GM12878 (cell line): ENCODE data around the gene GPC5. TPM values are rescaled to one million over a fixed set of nuclear protein-coding genes. Genes with fewer than 3 reads are reported as not detected.

Experiments
- ATAC-seq: fragments of 200-7000 bp; cut with Tn5 transposase; 3 replicates; pipeline ENCODE4 v1.9.1; 2020; ENCODE audit warnings: mild to moderate bottlenecking, moderate library complexity
- BruUV-seq: library from RNA; stranded (reverse); fragments of 400-500 nt; replicated peaks from 2 replicates; lab custom pipeline; 2021; lab: Mats Ljungman, UMichigan
- CTCF ChIA-PET: fragments of 300-600 bp; sonication (Branson Sonifier 250); formaldehyde crosslinking; extraction: SDS; loops from one replicate; lab custom pipeline; 2021; ENCODE audit warnings: inconsistent platforms; lab: Yijun Ruan, JAX
- POLR2A ChIA-PET: fragments of 350-600 bp; formaldehyde crosslinking; extraction: SDS; loops from one replicate; lab custom pipeline; 2021; ENCODE audit warnings: inconsistent platforms; lab: Charles Lee
- RAD21 ChIA-PET: fragments of 300-600 bp; sonication (Branson Sonifier 250); formaldehyde crosslinking; loops from one replicate; lab custom pipeline; 2023; ENCODE audit warnings: antibody characterized with exemption; ENCODE audit not compliant: unreplicated experiment; lab: Charles Lee
- SMC1A ChIA-PET: fragments of 300-600 bp; sonication (Branson Sonifier 250); formaldehyde crosslinking; loops from one replicate; lab custom pipeline; 2023; ENCODE audit not compliant: unreplicated experiment, uncharacterized antibody; lab: Charles Lee
- DNase-seq: peaks from one replicate; pipeline ENCODE4 v3.0.0-alpha.2; 2011; ENCODE audit warnings: low read depth, low spot score
- FAIRE-seq: peaks from 3 replicates; lab custom pipeline; 2011; peaks lifted over from hg19 to GRCh38; lab: Jason Lieb, UNC
- H2AFZ ChIP-seq: 2 replicates; pipeline ENCODE4 v1.6.0; 2011; ENCODE audit warnings: low read depth, low read length, control low read depth; ENCODE audit not compliant: control insufficient read depth
- H3K27ac ChIP-seq: 2 replicates; pipeline ENCODE4 v1.5.1; 2011; ENCODE audit warnings: control low read depth; ENCODE audit not compliant: control insufficient read depth, insufficient read depth
- H3K27me3 ChIP-seq, 2 experiments: replicated peaks in 1 of 2; 2 replicates each; pipeline versions ENCODE4 v1.6.0 to v1.6.1; 2011; ENCODE audit warnings: low read length in 1 of 2; ENCODE audit not compliant: control insufficient read depth in 2 of 2, insufficient read depth in 2 of 2
- H3K36me3 ChIP-seq, 2 experiments: 2 replicates each; pipeline ENCODE4 v1.5.1; 2011; ENCODE audit warnings: low read length in 1 of 2; ENCODE audit not compliant: control insufficient read depth in 2 of 2, insufficient read depth in 2 of 2
- H3K4me1 ChIP-seq: 2 replicates; pipeline ENCODE4 v1.6.1; 2011; ENCODE audit warnings: mild to moderate bottlenecking, low read length, moderate library complexity, mixed read lengths; ENCODE audit not compliant: control insufficient read depth, insufficient read depth
- H3K4me2 ChIP-seq: 2 replicates; pipeline ENCODE4 v1.6.0; 2011; ENCODE audit warnings: control low read depth; ENCODE audit not compliant: control insufficient read depth, insufficient read depth
- H3K4me3 ChIP-seq: fragments of 200-600 bp; sonication (generic); 2 replicates; pipeline ENCODE4 v1.5.1; 2016
- H3K79me2 ChIP-seq: 2 replicates; pipeline ENCODE4 v1.6.0; 2011; ENCODE audit warnings: low read length; ENCODE audit not compliant: control insufficient read depth, insufficient read depth
- H3K9ac ChIP-seq: 2 replicates; pipeline ENCODE4 v1.8.0; 2011; ENCODE audit warnings: low read length, control low read depth, mixed read lengths; ENCODE audit not compliant: control insufficient read depth, insufficient read depth
- H3K9me3 ChIP-seq: replicated peaks from 3 replicates; pipeline ENCODE4 v1.5.1; 2011; ENCODE audit warnings: mild to moderate bottlenecking, low read length; ENCODE audit not compliant: control insufficient read depth, insufficient read depth
- H4K20me1 ChIP-seq: 2 replicates; pipeline ENCODE4 v1.6.0; 2011; ENCODE audit not compliant: control insufficient read depth, insufficient read depth
- ATF7 ChIP-seq: fragments of 450-650 bp; IDR thresholded peaks from 2 replicates; pipeline ENCODE4 v1.6.1; 2016; ENCODE audit warnings: low read depth, mild to moderate bottlenecking
- BCL11A ChIP-seq: IDR thresholded peaks from 2 replicates; pipeline ENCODE4 v1.6.1; 2011; ENCODE audit warnings: low read depth, low read length
- CBX3 ChIP-seq: fragments of 200-600 bp; sonication (generic); IDR thresholded peaks from 2 replicates; pipeline ENCODE4 v1.6.1; 2016; ENCODE audit warnings: low read depth, borderline replicate concordance
- CBX5 ChIP-seq: sonication (generic); IDR thresholded peaks from 2 replicates; pipeline ENCODE4 v1.6.1; 2016; ENCODE audit warnings: low read depth, moderate library complexity, mild to moderate bottlenecking, inconsistent platforms
- CREB1 ChIP-seq: IDR thresholded peaks from 2 replicates; pipeline ENCODE4 v1.6.1; 2012; ENCODE audit warnings: low read depth, mild to moderate bottlenecking, inconsistent platforms
- EED ChIP-seq: sonication (generic); IDR thresholded peaks from 2 replicates; pipeline ENCODE4 v1.6.1; 2016; ENCODE audit warnings: antibody characterized with exemption, low read depth
- EZH2 ChIP-seq: IDR thresholded peaks from 2 replicates; pipeline ENCODE4 v1.6.1; 2012; ENCODE audit warnings: low read depth, mild to moderate bottlenecking, control low read depth, inconsistent platforms, low read length, borderline replicate concordance; ENCODE audit not compliant: control insufficient read depth
- MTA3 ChIP-seq: IDR thresholded peaks from 2 replicates; pipeline ENCODE4 v1.6.1; 2012; ENCODE audit warnings: low read length, inconsistent platforms, borderline replicate concordance
- NR2C1 ChIP-seq: fragments of 450-650 bp; IDR thresholded peaks from 2 replicates; pipeline ENCODE4 v1.6.1; 2017; ENCODE audit warnings: antibody characterized with exemption, mild to moderate bottlenecking, moderate library complexity
- PAX8 ChIP-seq: fragments of 450-650 bp; IDR thresholded peaks from 2 replicates; pipeline ENCODE4 v1.6.1; 2017; ENCODE audit warnings: mild to moderate bottlenecking, moderate library complexity
- POLR2AphosphoS2 ChIP-seq: IDR thresholded peaks from 2 replicates; pipeline ENCODE4 v1.6.1; 2011; ENCODE audit warnings: low read depth, mild to moderate bottlenecking, low read length, improper control_type of control experiment, moderate library complexity
- POLR2AphosphoS5 ChIP-seq: IDR thresholded peaks from 2 replicates; pipeline ENCODE4 v1.6.1; 2011; ENCODE audit warnings: mild to moderate bottlenecking, low read length, inconsistent platforms
- RAD21 ChIP-seq: IDR thresholded peaks from 2 replicates; pipeline ENCODE4 v1.6.1; 2011; ENCODE audit warnings: mild to moderate bottlenecking, low read depth, low read length, moderate library complexity; ENCODE audit not compliant: insufficient read depth
- RFX5 ChIP-seq: IDR thresholded peaks from 2 replicates; pipeline ENCODE4 v1.6.1; 2011; ENCODE audit warnings: low read depth, low read length, improper control_type of control experiment
- TCF12 ChIP-seq: IDR thresholded peaks from 2 replicates; pipeline ENCODE4 v1.6.1; 2011; ENCODE audit warnings: low read depth, mild to moderate bottlenecking, low read length
- YBX1 ChIP-seq: fragments of 450-650 bp; IDR thresholded peaks from 2 replicates; pipeline ENCODE4 v1.6.1; 2016; ENCODE audit warnings: antibody characterized with exemption
- ZBED1 ChIP-seq: IDR thresholded peaks from 2 replicates; pipeline ENCODE4 v1.6.1; 2016; ENCODE audit warnings: borderline replicate concordance
- ZNF384 ChIP-seq: IDR thresholded peaks from 2 replicates; pipeline ENCODE4 v1.6.1; 2012; ENCODE audit warnings: low read depth, mild to moderate bottlenecking, low read length, improper control_type of control experiment, borderline replicate concordance
- WGBS: methylation state at CpG from one replicate; pipeline ENCODE4 v1.1.6; 2016; ENCODE audit warnings: low lambda C conversion rate; ENCODE audit not compliant: insufficient replicate concordance, insufficient coverage; ENCODE audit errors: missing lambda C conversion rate; 5-methylcytosine and 5-hydroxymethylcytosine counted together
- in situ Hi-C: fragments of 300-500 bp; cut with MboI; formaldehyde crosslinking; loops from 9 replicates; pipeline ENCODE4 v1.14.3; 2018; ENCODE audit warnings: mixed read lengths
- intact Hi-C: fragments of 100-400 bp; cut with micrococcal nuclease; formaldehyde crosslinking; loops from one replicate; pipeline ENCODE4 v1.14.2; 2022; ENCODE audit not compliant: unreplicated experiment
- polyA plus RNA-seq, 11 experiments: library from polyadenylated mRNA; depleted of rRNA in 4 of 11; unstranded in 6 of 11; stranded (reverse) in 5 of 11; fragments of >200 nt; fragmentation: Nextera tagmentation in 4 of 11; fragmentation: Illumina TruSeq in 1 of 11; extraction: Ambion mirVana in 4 of 11; extraction: Trizol in 1 of 11; gene quantifications; 1 replicate in 1 of 11; 2 replicates in 10 of 11; pipeline versions ENCODE4 v1.2.1 to v1.2.3, GENCODE V29; 2011 to 2016; ENCODE audit warnings: inconsistent platforms in 2 of 11, missing spikeins in 2 of 11, low read depth in 1 of 11
- total RNA-seq, 4 experiments: library from RNA; depleted of rRNA in 3 of 4; stranded (reverse); fragments of >200 nt in 3 of 4; fragmentation: Illumina TruSeq in 1 of 4; extraction: Trizol in 1 of 4; gene quantifications; 2 replicates each; pipeline versions ENCODE4 v1.2.1 to v1.2.3, GENCODE V29; 2013 to 2021

Gene GPC5
- total and polyA plus RNA-seq, 10 of the 15 experiments (the other 5 are each of a cell fraction or from before 2014, with no cell fraction given): 0.05 to 0.87 (median 0.44) TPM; not detected in 1

- ChIA-PET CTCF (no interaction called here), SMC1A (no interaction called here), POLR2A (no interaction called here), RAD21 (no interaction called here)
- intact Hi-C loops: no loop called here
- no peak overlapping the region for H3K4me2 ChIP-seq
- DNase-seq: no peak
- no peak overlapping the region for H3K9ac ChIP-seq
- no peaks in the 10 kb centered on the region; the same call in 2 of the 3 replicates for H3K9me3 ChIP-seq
- H3K36me3 ChIP-seq: no peaks in the 10 kb centered on the region
- no peak for ATAC-seq
- no peaks in the 10 kb centered on the region for H3K79me2 ChIP-seq
- no peak overlapping the region for H3K27ac ChIP-seq
- H3K27me3 ChIP-seq: no peaks in the 10 kb centered on the region
- H3K4me3 ChIP-seq: no peak overlapping the region
- no peak overlapping the region for H2AFZ ChIP-seq
- H3K4me1 ChIP-seq: no peaks in the 10 kb centered on the region
- BruUV-seq: no TSS peak
- WGBS: 46% methylated on average over 2 of the region's 2 CpGs
- TF ChIP-seq EED: no peak
- no peak for TF ChIP-seq CBX5
- no peak for TF ChIP-seq ZBED1
- no peak for TF ChIP-seq ZNF384
- no peaks in the 10 kb centered on the region for H4K20me1 ChIP-seq
- in situ Hi-C loops: no loop called here
- no peak for FAIRE-seq
Measured at GRCh38 chr13:91504216-91504615, 105.8 kb downstream of the GPC5 start.

GRCh38 chr13:91506759-91507158, 108.3 kb downstream of the GPC5 start:
- intact Hi-C loops (loop anchor here (5.0 kb wide), 1 partner anchor 156 kb away; no protein-coding TSS in a partner anchor), in situ Hi-C loops (no loop called here)
- ChIA-PET RAD21 (no interaction called here), SMC1A (no interaction called here), CTCF (no interaction called here), POLR2A (no interaction called here)
- Histone ChIP-seq H3K79me2 (no peaks in the 10 kb centered on the region), H3K9me3 (no peaks in the 10 kb centered on the region), H3K4me3 (no peak overlapping the region), H4K20me1 (no peaks in the 10 kb centered on the region), H2AFZ (no peak overlapping the region), H3K4me1 (no peaks in the 10 kb centered on the region), H3K27me3 (no peaks in the 10 kb centered on the region), H3K27ac (no peak overlapping the region), H3K4me2 (no peak overlapping the region), H3K36me3 (no peaks in the 10 kb centered on the region), H3K9ac (no peak overlapping the region)
- TF ChIP-seq POLR2AphosphoS5 (no peak), CREB1 (no peak), EZH2 (no peak), PAX8 (no peak), RAD21 (no peak), ATF7 (no peak), TCF12 (no peak), POLR2AphosphoS2 (no peak), YBX1 (no peak), MTA3 (no peak), NR2C1 (no peak), CBX3 (no peak), RFX5 (no peak), BCL11A (no peak)
- DNase-seq (no peak), FAIRE-seq (no peak), ATAC-seq (no peak)
- BruUV-seq: no TSS peak
